NK-92 (cell line): ENCODE measurements around the gene SLC30A1.
"Not testable (repeated sequence)": the region's sequence is repeated elsewhere in the genome, so short reads cannot be mapped to it uniquely, and the experiment has no call there.

ENCODE experiments used
- DNase-seq: peaks from one replicate; lab custom pipeline; 2025; ENCODE audit not compliant: unreplicated experiment; lab: John Stamatoyannopoulos, UW

The SLC30A1 gene

GRCh38 chr1:211578640-211579439 is at the start of gene SLC30A1:
TSS of gene SLC30A1 (minus strand) at chr1:211579161. CDS start at chr1:211578612, 549 bp downstream.
- peak; percentile 86 for DNase-seq

- DNase-seq = no peak
Measured at GRCh38 chr1:211628417-211628816, 49.5 kb upstream of the SLC30A1 start.

- no peak for DNase-seq
Measured at GRCh38 chr1:211627259-211627658, 48.3 kb upstream of the SLC30A1 start.

- not testable (repeated sequence) for DNase-seq
Measured at GRCh38 chr1:211625866-211626265, 46.9 kb upstream of the SLC30A1 start.

- no peak for DNase-seq
Measured at GRCh38 chr1:211625040-211625439, 46.1 kb upstream of the SLC30A1 start.

- no peak for DNase-seq
Measured at GRCh38 chr1:211623515-211623914, 44.6 kb upstream of the SLC30A1 start.

GRCh38 chr1:211621447-211622198 is 42.7 kb upstream of the SLC30A1 start:
- no peak for DNase-seq

GRCh38 chr1:211620097-211620496 is 41.1 kb upstream of the SLC30A1 start:
- DNase-seq = no peak

- DNase-seq = no peak
Measured at GRCh38 chr1:211619033-211619996, 40.4 kb upstream of the SLC30A1 start.

GRCh38 chr1:211616965-211617297 is 38.0 kb upstream of the SLC30A1 start:
- DNase-seq = no peak

GRCh38 chr1:211616231-211616964 is 37.4 kb upstream of the SLC30A1 start:
- DNase-seq = no peak

- no peak for DNase-seq
Measured at GRCh38 chr1:211614615-211615014, 35.7 kb upstream of the SLC30A1 start.

- DNase-seq = no peak
Measured at GRCh38 chr1:211613951-211614350, 35.0 kb upstream of the SLC30A1 start.

GRCh38 chr1:211613108-211613947 is 34.4 kb upstream of the SLC30A1 start:
- DNase-seq = no peak

GRCh38 chr1:211612786-211613107 is 33.8 kb upstream of the SLC30A1 start:
- no peak for DNase-seq

- no peak for DNase-seq
Measured at GRCh38 chr1:211611818-211612217, 32.9 kb upstream of the SLC30A1 start.

- DNase-seq = no peak
Measured at GRCh38 chr1:211610779-211611556, 32.0 kb upstream of the SLC30A1 start.

- DNase-seq = no peak
Measured at GRCh38 chr1:211609120-211610024, 30.4 kb upstream of the SLC30A1 start.
